Peyer's patch (tissue), 4 donors: ENCODE results near the gene PRL. TPM values are rescaled to one million over a fixed set of nuclear protein-coding genes. Genes with fewer than 3 reads are reported as not detected.

Source experiments
- DNase-seq, 3 donors: peaks; one replicate each; pipeline ENCODE4 v3.0.0-alpha.2; 2017 to 2019
- H3K27ac ChIP-seq, 4 donors: fragments of 200-600 bp; sonication (generic); one replicate each; pipeline ENCODE4 v1.5.1; 2016 to 2019
- H3K27me3 ChIP-seq, 2 donors: fragments of 200-600 bp; sonication (generic); one replicate each; pipeline ENCODE4 v1.5.1; 2019
- H3K36me3 ChIP-seq, 3 donors: fragments of 200-600 bp; sonication (generic); one replicate each; pipeline ENCODE4 v1.5.1; 2016 to 2019
- H3K4me1 ChIP-seq, 4 donors: fragments of 200-600 bp; sonication (generic); one replicate each; pipeline ENCODE4 v1.5.1; 2016 to 2019
- H3K4me3 ChIP-seq, 4 donors: fragments of 200-600 bp; sonication (generic); 1 replicate in 3 of 4; 2 replicates in 1 of 4; pipeline ENCODE4 v1.5.1; 2016 to 2019; ENCODE audit warnings: mild to moderate bottlenecking in 1 of 4
- H3K9me3 ChIP-seq, 4 donors: fragments of 200-600 bp; sonication (generic); one replicate each; pipeline ENCODE4 v1.5.1; 2016 to 2019; ENCODE audit warnings: mild to moderate bottlenecking in 1 of 4
- CTCF ChIP-seq, 6 experiments: fragments of 450-650 bp in 4 of 6; fragments of 200-600 bp in 2 of 6; sonication (generic) in 1 of 6; IDR thresholded peaks; one replicate each; pipeline ENCODE4 v1.5.1; 2017 to 2019; ENCODE audit warnings: antibody characterized with exemption in 6 of 6, mild to moderate bottlenecking in 3 of 6, moderate library complexity in 1 of 6
- POLR2A ChIP-seq, 2 donors: fragments of 450-650 bp; IDR thresholded peaks; one replicate each; pipeline ENCODE4 v1.5.1; 2017; ENCODE audit warnings: antibody characterized with exemption in 2 of 2, mild to moderate bottlenecking in 2 of 2, moderate library complexity in 2 of 2
- total RNA-seq, 4 donors: library from RNA; depleted of rRNA; stranded (reverse); fragments of >200 nt; gene quantifications; one replicate each; pipeline ENCODE4 v1.1.0, GENCODE V29; 2016

The PRL gene
- total RNA-seq, 4 donors from 2014 or later = not detected

- Histone ChIP-seq H3K9me3 (no peaks in the 10 kb centered on the region), H3K4me1 (no peaks in the 10 kb centered on the region), H3K27ac (no peak overlapping the region), H3K4me3 (no peak overlapping the region), H3K36me3 (no peaks in the 10 kb centered on the region), H3K27me3 (no peaks in the 10 kb centered on the region)
- TF ChIP-seq CTCF (IDR thresholded peaks at IDR 0.05) (no peak), POLR2A (IDR thresholded peaks at IDR 0.05) (no peak)
- no peak for DNase-seq
These were observed 1.7 kb downstream of the PRL start for GRCh38 chr6:22295145-22295544.

GRCh38 chr6:22294301-22294700 is 2.5 kb downstream of the PRL start:
- DNase-seq = no peak
- TF ChIP-seq CTCF (IDR thresholded peaks at IDR 0.05) (no peak), POLR2A (IDR thresholded peaks at IDR 0.05) (no peak)

GRCh38 chr6:22290045-22290444 is 6.8 kb downstream of the PRL start:
- Histone ChIP-seq H3K27me3 (no peaks in the 10 kb centered on the region), H3K36me3 (no peaks in the 10 kb centered on the region), H3K9me3 (no peaks in the 10 kb centered on the region), H3K4me3 (no peak overlapping the region), H3K4me1 (no peaks in the 10 kb centered on the region), H3K27ac (no peak overlapping the region)
- DNase-seq = no peak
- TF ChIP-seq POLR2A (IDR thresholded peaks at IDR 0.05) (no peak), CTCF (IDR thresholded peaks at IDR 0.05) (no peak)

More at GRCh38 chr6:22294301-22294700, 2.5 kb downstream of the PRL start:
- H3K27ac ChIP-seq = no peak overlapping the region
- H3K4me3 ChIP-seq = no peak overlapping the region
- H3K4me1 ChIP-seq = no peaks in the 10 kb centered on the region
- H3K9me3 ChIP-seq = no peaks in the 10 kb centered on the region
- no peaks in the 10 kb centered on the region for H3K27me3 ChIP-seq
- H3K36me3 ChIP-seq = no peaks in the 10 kb centered on the region

- Histone ChIP-seq H3K4me3 (no peak overlapping the region), H3K9me3 (no peaks in the 10 kb centered on the region), H3K36me3 (no peaks in the 10 kb centered on the region), H3K4me1 (no peaks in the 10 kb centered on the region), H3K27ac (no peak overlapping the region), H3K27me3 (no peaks in the 10 kb centered on the region)
- no peak for TF ChIP-seq POLR2A (IDR thresholded peaks at IDR 0.05)
- TF ChIP-seq CTCF (IDR thresholded peaks at IDR 0.05) = no peak
- DNase-seq = no peak
These were observed 8.1 kb downstream of the PRL start for GRCh38 chr6:22288721-22289120.

GRCh38 chr6:22284666-22285065 is 12.2 kb downstream of the PRL start:
- no peak overlapping the region for H3K27ac ChIP-seq
- TF ChIP-seq POLR2A (IDR thresholded peaks at IDR 0.05) (no peak), CTCF (IDR thresholded peaks at IDR 0.05) (no peak)
- no peak overlapping the region for H3K4me3 ChIP-seq
- no peaks in the 10 kb centered on the region for H3K27me3 ChIP-seq
- no peaks in the 10 kb centered on the region for H3K36me3 ChIP-seq
- DNase-seq = no peak
- no peaks in the 10 kb centered on the region for H3K9me3 ChIP-seq
- no peaks in the 10 kb centered on the region for H3K4me1 ChIP-seq
